Heart left ventricle (tissue), 16 donors: ENCODE measurements around the gene PRKAA2. TPM values are rescaled to one million over a fixed set of nuclear protein-coding genes. Genes with fewer than 3 reads are reported as not detected.

Source experiments
- ATAC-seq, 4 donors: fragments of 200-7000 bp; cut with Tn5 transposase; one replicate each; pipeline ENCODE4 v1.9.1; 2020 to 2022; ENCODE audit warnings: moderate library complexity in 4 of 4, mild to moderate bottlenecking in 3 of 4, moderate number of reproducible peaks in 1 of 4
- DNase-seq, 5 donors: peaks; one replicate each; pipeline ENCODE4 v3.0.0-alpha.2; 2020
- H3K27ac ChIP-seq, 12 donors: fragments of 200-600 bp; sonication (generic) in 4 of 12; one replicate each; pipeline versions ENCODE4 v1.5.0 to v1.8.0; 2016 to 2022; ENCODE audit warnings: mild to moderate bottlenecking in 2 of 12
- H3K27me3 ChIP-seq, 9 donors: fragments of 200-600 bp; sonication (generic) in 2 of 9; one replicate each; pipeline versions ENCODE4 v1.5.1 to v1.8.0; 2016 to 2022; ENCODE audit warnings: mild to moderate bottlenecking in 3 of 9
- H3K36me3 ChIP-seq, 9 donors: fragments of 200-600 bp; sonication (generic) in 2 of 9; one replicate each; pipeline versions ENCODE4 v1.5.0 to v1.8.0; 2018 to 2022; ENCODE audit warnings: mild to moderate bottlenecking in 2 of 9
- H3K4me1 ChIP-seq, 12 donors: fragments of 200-600 bp; sonication (generic) in 4 of 12; one replicate each; pipeline versions ENCODE4 v1.5.0 to v1.8.0; 2016 to 2022; ENCODE audit warnings: mild to moderate bottlenecking in 3 of 12
- H3K4me3 ChIP-seq, 12 donors: fragments of 200-600 bp; sonication (generic) in 4 of 12; one replicate each; pipeline versions ENCODE4 v1.5.0 to v1.8.0; 2017 to 2022; ENCODE audit warnings: mild to moderate bottlenecking in 9 of 12, moderate library complexity in 4 of 12
- H3K9me3 ChIP-seq, 12 donors: fragments of 200-600 bp; sonication (generic) in 4 of 12; one replicate each; pipeline versions ENCODE4 v1.5.0 to v1.8.0; 2016 to 2022; ENCODE audit warnings: mild to moderate bottlenecking in 1 of 12
- POLR2A ChIP-seq, 2 donors: fragments of 450-650 bp; IDR thresholded peaks; one replicate each; pipeline ENCODE4 v1.6.1; 2017; ENCODE audit warnings: antibody characterized with exemption in 2 of 2, mild to moderate bottlenecking in 2 of 2, moderate library complexity in 2 of 2
- WGBS, 4 donors: extraction: QIAGEN DNeasy Blood & Tissue Kit in 2 of 4; methylation state at CpG; one replicate each; pipeline versions ENCODE4 v1.1.5 to v1.1.7; 2013 to 2018; 5-methylcytosine and 5-hydroxymethylcytosine counted together
- intact Hi-C, 10 donors: fragments of 100-400 bp; cut with DNase I; formaldehyde crosslinking; loops; one replicate each; pipeline versions ENCODE4 v1.11.1 to v1.14.2; 2022
- polyA plus RNA-seq, 2 donors: library from polyadenylated mRNA; stranded (reverse); fragments of 200-250 nt; gene quantifications; one replicate each; pipeline ENCODE4 v1.2.3, GENCODE V29; 2013
- total RNA-seq, 9 donors: library from RNA; depleted of rRNA in 2 of 9; stranded (reverse); fragments of >200 nt in 2 of 9; fragmentation: NEBNext Ultra II Directional in 3 of 9; extraction: Animal tissue kit (Norgen Biotek cat#: 25700) in 3 of 9; gene quantifications; one replicate each; pipeline versions ENCODE4 v1.1.0 to v1.2.4, GENCODE V29; 2016 to 2023
- TF ChIP-seq, protein P1 (sequence below), 12 donors: fragments of 200-600 bp; sonication (generic) in 4 of 12; IDR thresholded peaks; one replicate each; pipeline versions ENCODE4 v1.5.0 to v1.8.0; 2018 to 2022; ENCODE audit warnings: antibody characterized with exemption in 12 of 12, mild to moderate bottlenecking in 5 of 12
- donor health status: ischemic (EF 13 %, LVEDD 7.1; RV severe dilation, severe dysfunction).
- donor health status: healthy with polysubstance abuse.
- donor health status: DM: no; HTN: yes; CAD: no.
- donor health status: DM: no; HTN: no; CAD: no.
- donor health status: ischemic (EF 25% LVEDD 6.9; RV normal size, moderate dysfunction).
- donor health status: ischemic (EF 25% LVEDD 5.7; RV mildly dilated, moderate dysfunction).
- donor health status: healthy.
- donor health status: DM: yes; HTN: yes; CAD: no.
- donor health status: ischemic (EF 35%, LVEDD 5.7; RV mildly dilated, moderate dysfunction).
- donor health status: nonischemic (EF 11% LVEDD 7.7; RV severe dilation, severe dysfunction).
- donor health status: DM: yes; HTN: yes; CAD: no.
- donor health status: PGD.
- donor health status: ischemic (EF 29% LVEDD 5.4; RV normal size, mild dysfunction).
- donor health status: nonischemic (EF 23%, LVEDD 6.1; RV moderate dilation, normal function).

The PRKAA2 gene
- total and polyA plus RNA-seq, 11 donors, result 17.6 to 163 (median 105) TPM

DNA sequence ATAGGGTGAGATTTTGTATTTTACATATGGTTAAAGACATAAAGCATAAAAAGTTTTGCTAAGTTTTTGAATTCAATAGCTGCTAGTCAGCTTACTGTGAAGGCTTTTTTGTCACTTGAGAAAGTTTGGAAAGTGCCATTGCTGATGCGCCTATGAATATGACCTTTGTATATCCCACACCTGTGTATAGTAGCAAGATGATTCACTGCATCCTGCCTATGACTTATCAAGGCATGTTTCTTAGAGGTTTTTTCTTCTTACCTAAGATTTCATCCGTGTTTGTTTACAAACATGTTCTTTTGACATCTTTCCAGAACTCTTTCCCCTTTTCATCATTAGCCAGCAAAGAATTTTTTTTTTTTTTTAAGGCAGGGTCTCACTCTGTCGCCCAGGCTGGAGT lies 51.5 kb downstream of the PRKAA2 start:
- Histone ChIP-seq H3K27ac (no peak overlapping the region), H3K4me1 (no peaks in the 10 kb centered on the region), H3K9me3 (peaks cover 0 to 12% (median 1%) of the 10 kb centered on the region in 12 donors), H3K4me3 (no peak overlapping the region), H3K27me3 (no peaks in the 10 kb centered on the region), H3K36me3 (peaks cover 0 to 64% (median 5%) of the 10 kb centered on the region in 9 donors)
- TF ChIP-seq, protein P1, sequence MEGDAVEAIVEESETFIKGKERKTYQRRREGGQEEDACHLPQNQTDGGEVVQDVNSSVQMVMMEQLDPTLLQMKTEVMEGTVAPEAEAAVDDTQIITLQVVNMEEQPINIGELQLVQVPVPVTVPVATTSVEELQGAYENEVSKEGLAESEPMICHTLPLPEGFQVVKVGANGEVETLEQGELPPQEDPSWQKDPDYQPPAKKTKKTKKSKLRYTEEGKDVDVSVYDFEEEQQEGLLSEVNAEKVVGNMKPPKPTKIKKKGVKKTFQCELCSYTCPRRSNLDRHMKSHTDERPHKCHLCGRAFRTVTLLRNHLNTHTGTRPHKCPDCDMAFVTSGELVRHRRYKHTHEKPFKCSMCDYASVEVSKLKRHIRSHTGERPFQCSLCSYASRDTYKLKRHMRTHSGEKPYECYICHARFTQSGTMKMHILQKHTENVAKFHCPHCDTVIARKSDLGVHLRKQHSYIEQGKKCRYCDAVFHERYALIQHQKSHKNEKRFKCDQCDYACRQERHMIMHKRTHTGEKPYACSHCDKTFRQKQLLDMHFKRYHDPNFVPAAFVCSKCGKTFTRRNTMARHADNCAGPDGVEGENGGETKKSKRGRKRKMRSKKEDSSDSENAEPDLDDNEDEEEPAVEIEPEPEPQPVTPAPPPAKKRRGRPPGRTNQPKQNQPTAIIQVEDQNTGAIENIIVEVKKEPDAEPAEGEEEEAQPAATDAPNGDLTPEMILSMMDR (IDR thresholded peaks at IDR 0.05), result no peak
- TF ChIP-seq POLR2A (IDR thresholded peaks at IDR 0.05), result no peak
- intact Hi-C loops, result loop anchor here in 1 of 10 donors (10.0 kb wide), 1 partner anchor 62 kb away; no protein-coding TSS in a partner anchor
- 83 to 89% (median 86%) methylated on average over 3 of the region's 3 CpGs for WGBS, 4 donors
- no peak for ATAC-seq
- no peak for DNase-seq

DNA sequence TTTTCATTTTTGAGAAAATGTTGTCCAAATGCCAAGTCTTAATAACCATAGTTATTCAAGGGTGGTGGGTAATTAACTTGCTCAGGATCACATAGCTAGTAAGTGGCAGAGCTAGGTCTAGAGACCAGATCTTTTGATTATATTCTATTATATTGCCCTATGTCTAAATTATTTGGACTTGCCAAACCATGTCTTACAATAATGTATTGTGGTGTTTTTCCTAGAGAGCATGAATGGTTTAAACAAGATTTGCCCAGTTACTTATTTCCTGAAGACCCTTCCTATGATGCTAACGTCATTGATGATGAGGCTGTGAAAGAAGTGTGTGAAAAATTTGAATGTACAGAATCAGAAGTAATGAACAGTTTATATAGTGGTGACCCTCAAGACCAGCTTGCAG lies 58.6 kb downstream of the PRKAA2 start:
- H3K4me1 ChIP-seq, result no peaks in the 10 kb centered on the region
- H3K27me3 ChIP-seq, result no peaks in the 10 kb centered on the region
- no peak overlapping the region for H3K27ac ChIP-seq
- no peak for DNase-seq
- H3K4me3 ChIP-seq, result no peak overlapping the region
- peaks cover 0 to 65% (median 11%) of the 10 kb centered on the region in 9 donors for H3K36me3 ChIP-seq
- 68 to 86% (median 80%) methylated on average over 1 of the region's 1 CpG for WGBS, 4 donors
- peaks cover 0 to 22% (median 5%) of the 10 kb centered on the region in 12 donors for H3K9me3 ChIP-seq
- no peak for TF ChIP-seq POLR2A (IDR thresholded peaks at IDR 0.05)
- TF ChIP-seq, protein P1 (IDR thresholded peaks at IDR 0.05), result no peak
- ATAC-seq, result no peak
- intact Hi-C loops, result loop anchor here in 8 of 10 donors (5.0 to 10.0 kb wide), 6 partner anchors 59 to 1549 kb away; partner anchors contain the start of gene PRKAA2 (in 1 of the 8)

DNA sequence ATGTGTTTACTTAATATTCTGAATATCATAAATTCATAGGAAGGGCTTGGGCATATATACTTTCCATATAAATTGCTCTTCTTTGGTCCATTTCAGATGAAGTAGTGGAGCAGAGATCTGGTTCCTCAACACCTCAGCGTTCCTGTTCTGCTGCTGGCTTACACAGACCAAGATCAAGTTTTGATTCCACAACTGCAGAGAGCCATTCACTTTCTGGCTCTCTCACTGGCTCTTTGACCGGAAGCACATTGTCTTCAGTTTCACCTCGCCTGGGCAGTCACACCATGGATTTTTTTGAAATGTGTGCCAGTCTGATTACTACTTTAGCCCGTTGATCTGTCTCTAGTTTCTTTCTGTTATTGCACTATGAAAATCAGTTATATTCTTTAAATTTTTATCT lies 62.3 kb downstream of the PRKAA2 start:
- TF ChIP-seq POLR2A (IDR thresholded peaks at IDR 0.05), result no peak
- TF ChIP-seq, protein P1 (IDR thresholded peaks at IDR 0.05), result no peak
- no peak overlapping the region for H3K27ac ChIP-seq
- DNase-seq (no peak), ATAC-seq (no peak)
- no peak overlapping the region for H3K4me3 ChIP-seq
- intact Hi-C loops, result loop anchor here in 9 of 10 donors (5.0 to 10.0 kb wide), 7 partner anchors 63 to 1553 kb away; partner anchors contain the start of gene PRKAA2 (in 1 of the 9)
- H3K27me3 ChIP-seq, result no peaks in the 10 kb centered on the region
- H3K9me3 ChIP-seq, result peaks cover 0 to 10% (median 0%) of the 10 kb centered on the region in 12 donors
- 65 to 73% (median 69%) methylated on average over 4 of the region's 4 CpGs for WGBS, 4 donors
- peaks cover 0 to 18% (median 0%) of the 10 kb centered on the region in 12 donors for H3K4me1 ChIP-seq
- peaks cover 0 to 53% (median 11%) of the 10 kb centered on the region in 9 donors for H3K36me3 ChIP-seq

DNA sequence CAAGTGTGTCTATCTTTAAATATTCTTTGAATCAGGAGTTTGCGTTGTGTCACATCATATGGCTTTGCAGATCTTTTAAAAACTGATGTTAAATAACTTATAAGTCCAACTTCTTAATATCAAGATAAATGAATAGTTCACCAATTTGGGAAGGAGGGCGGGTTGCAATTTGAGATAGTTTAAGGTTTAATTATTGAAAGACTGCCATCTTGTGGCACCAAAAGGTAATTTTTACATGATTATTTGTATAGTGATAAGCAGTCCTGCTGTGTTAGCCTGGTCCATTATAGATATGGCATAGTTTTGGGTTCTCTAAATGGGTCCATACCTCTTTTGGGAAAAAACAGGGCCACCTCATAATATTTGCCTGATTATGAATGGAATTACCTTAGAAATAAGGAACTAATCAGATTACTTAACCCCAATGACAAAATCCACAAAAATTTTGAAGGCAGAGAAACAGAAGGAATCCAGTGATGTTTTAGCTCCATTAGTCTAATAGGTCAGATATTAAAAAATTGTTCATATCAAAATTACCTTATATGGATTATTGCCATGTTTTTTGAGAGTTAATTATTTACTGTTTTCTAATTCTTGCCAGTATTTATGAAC lies 64.3 kb downstream of the PRKAA2 start:
- 14 to 19% (median 16%) methylated on average over 2 of the region's 2 CpGs for WGBS, 4 donors
- Histone ChIP-seq H3K36me3 (peaks cover 0 to 42% (median 7%) of the 10 kb centered on the region in 9 donors), H3K27me3 (no peaks in the 10 kb centered on the region), H3K9me3 (no peaks in the 10 kb centered on the region), H3K4me3 (no peak overlapping the region), H3K27ac (no peak overlapping the region), H3K4me1 (peaks cover 0 to 18% (median 0%) of the 10 kb centered on the region in 12 donors)
- no peak for DNase-seq
- intact Hi-C loops, result loop anchor here in 9 of 10 donors (5.0 to 10.0 kb wide), 7 partner anchors 65 to 1555 kb away; partner anchors contain the start of gene PRKAA2 (in 1 of the 9)
- ATAC-seq, result peak in 3 of 4 donors; percentile 53 to 77 (median 58)
- TF ChIP-seq, protein P1 (IDR thresholded peaks at IDR 0.05), result peak; percentile 40 to 72 (median 62)
- TF ChIP-seq POLR2A (IDR thresholded peaks at IDR 0.05), result no peak
